NCI-H128 (cell line): ENCODE measurements around the gene UBE2H.
"Not testable (repeated sequence)": the region's sequence is repeated elsewhere in the genome, so short reads cannot be mapped to it uniquely, and the experiment has no call there.

ENCODE experiments used
- DNase-seq: peaks from one replicate; lab custom pipeline; 2025; ENCODE audit not compliant: unreplicated experiment; lab: John Stamatoyannopoulos, UW

Gene UBE2H

GRCh38 chr7:129909669-129910068, 43.1 kb downstream of the UBE2H start:
- no peak for DNase-seq

GRCh38 chr7:129908181-129908580, 44.6 kb downstream of the UBE2H start:
- DNase-seq, result no peak

GRCh38 chr7:129907122-129907736, 45.5 kb downstream of the UBE2H start:
- no peak for DNase-seq

GRCh38 chr7:129906700-129907099, 46.1 kb downstream of the UBE2H start:
- DNase-seq, result no peak

DNA sequence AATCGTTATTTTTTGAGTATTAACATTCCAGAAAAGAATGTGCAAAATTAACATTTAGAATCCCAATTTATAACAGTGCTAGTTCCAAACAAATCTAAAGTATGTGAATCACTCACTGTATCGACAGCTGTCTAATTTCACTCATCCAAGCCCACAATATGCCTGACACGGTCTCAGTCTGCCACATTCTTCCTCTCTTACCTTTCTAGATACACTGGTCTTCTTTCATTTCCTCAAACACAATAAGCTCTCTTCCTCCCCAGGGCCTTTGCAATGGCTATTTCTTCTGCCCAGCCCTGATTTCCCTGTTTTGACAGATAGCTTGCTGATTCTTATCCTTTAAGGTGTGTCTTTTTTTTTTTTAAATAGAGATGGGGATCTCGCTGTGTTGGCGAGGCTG, 48.8 kb downstream of the UBE2H start:
- no peak for DNase-seq

- DNase-seq, result no peak
Observed at GRCh38 chr7:129902788-129903422, 49.9 kb downstream of the UBE2H start.

GRCh38 chr7:129898502-129899160, 54.1 kb downstream of the UBE2H start:
- no peak for DNase-seq

DNA sequence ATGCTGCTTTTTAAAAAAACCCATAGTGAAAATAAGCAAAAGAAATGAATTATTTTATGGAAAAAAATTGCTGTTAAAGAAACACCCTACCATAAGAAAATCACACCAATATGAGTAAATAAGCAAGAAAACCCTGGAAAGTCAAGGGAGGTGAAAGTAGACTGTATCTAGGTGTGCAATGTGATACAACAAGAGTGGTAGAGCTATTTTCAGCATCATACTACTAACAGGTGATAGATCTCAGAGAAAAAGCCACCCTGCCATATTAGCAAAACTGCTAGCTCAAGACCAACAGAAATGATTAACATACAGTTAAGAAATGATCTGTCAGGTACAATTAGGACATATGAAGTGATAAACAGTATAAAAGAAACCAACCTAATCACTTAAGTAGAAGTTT, 54.8 kb downstream of the UBE2H start:
- no peak for DNase-seq

- no peak for DNase-seq
Observed at GRCh38 chr7:129896568-129897382, 56.0 kb downstream of the UBE2H start.

- not testable (repeated sequence) for DNase-seq
Observed at GRCh38 chr7:129894184-129894583, 58.6 kb downstream of the UBE2H start.

- DNase-seq, result no peak
Observed at GRCh38 chr7:129890090-129890489, 62.7 kb downstream of the UBE2H start.

GRCh38 chr7:129889133-129889844, 63.5 kb downstream of the UBE2H start:
- DNase-seq, result no peak

DNA sequence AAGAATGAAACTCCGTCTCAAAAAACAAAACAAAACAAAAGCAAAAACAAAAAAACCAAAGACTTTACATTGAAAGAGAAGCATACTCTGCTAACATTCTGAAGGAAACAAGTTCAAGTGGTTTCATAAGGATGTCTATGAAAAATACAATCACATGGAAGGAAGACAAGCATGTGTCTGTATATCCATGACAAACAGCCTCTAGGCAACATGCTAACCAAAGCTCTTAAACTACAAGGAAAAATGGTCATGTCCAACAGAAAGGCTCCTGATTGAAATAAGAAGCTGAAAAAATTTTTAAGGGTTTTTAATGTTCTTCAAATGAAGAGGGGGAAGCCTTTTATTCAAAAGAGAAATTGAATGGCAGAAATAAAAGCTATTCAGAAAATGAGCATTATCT, 64.9 kb downstream of the UBE2H start:
- no peak for DNase-seq

DNA sequence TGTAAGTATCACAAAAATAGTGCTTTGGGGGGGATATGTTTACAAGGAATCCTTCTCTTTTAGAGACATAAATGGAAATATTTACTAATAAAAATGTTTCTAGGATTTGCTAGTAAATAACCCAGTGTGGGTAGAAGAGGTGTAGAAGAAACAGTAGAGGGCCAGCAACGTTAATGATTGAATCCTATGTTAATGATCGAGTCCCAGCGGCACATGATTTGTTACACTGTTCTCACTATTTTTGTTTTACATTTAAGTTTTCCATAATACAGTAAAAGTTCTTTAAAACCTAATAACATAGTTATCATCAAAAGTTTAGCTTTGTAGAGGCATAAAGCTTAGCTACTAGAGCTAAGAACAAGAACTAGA, 66.0 kb downstream of the UBE2H start:
- no peak for DNase-seq

- DNase-seq, result no peak
Observed at GRCh38 chr7:129886167-129886817, 66.5 kb downstream of the UBE2H start.

DNA sequence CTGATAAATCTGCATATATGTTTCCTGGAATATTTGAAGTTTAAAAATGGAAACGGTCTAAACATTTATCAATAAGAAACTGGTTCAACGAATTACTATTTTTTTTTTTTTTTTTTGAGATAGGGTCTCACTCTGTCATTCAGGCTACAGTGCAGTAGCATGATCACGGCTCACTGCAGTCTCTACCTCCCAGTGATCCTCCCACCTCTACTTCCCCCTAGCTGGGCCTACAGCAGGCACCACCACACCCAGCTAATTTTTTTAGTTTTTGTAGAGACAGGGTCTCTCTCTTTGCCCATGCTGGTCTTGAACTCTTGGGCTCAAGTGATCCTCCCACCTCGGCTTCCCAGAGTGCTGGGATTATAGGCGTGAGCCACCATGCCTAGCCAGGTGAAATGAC, 68.3 kb downstream of the UBE2H start:
- no peak for DNase-seq

DNA sequence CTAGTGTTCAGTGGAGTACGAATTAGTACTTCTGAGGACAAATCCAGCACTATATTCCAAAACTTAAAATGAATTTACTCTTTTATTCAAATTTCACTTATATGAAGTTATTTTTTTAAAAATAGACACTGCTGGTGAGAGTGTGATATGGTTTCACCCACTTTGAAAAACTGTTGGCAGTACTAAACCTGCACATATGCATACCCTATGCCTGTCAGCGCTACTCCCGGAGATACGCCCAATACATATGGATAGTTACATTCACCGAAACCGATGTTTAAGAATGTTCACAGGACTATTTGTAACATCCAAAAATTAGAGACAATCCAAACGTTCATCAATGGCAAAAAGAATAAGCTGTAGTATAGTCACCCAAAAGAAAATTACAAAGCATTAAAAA, 69.6 kb downstream of the UBE2H start:
- DNase-seq, result no peak

- no peak for DNase-seq
Observed at GRCh38 chr7:129882531-129882930, 70.2 kb downstream of the UBE2H start.

DNA sequence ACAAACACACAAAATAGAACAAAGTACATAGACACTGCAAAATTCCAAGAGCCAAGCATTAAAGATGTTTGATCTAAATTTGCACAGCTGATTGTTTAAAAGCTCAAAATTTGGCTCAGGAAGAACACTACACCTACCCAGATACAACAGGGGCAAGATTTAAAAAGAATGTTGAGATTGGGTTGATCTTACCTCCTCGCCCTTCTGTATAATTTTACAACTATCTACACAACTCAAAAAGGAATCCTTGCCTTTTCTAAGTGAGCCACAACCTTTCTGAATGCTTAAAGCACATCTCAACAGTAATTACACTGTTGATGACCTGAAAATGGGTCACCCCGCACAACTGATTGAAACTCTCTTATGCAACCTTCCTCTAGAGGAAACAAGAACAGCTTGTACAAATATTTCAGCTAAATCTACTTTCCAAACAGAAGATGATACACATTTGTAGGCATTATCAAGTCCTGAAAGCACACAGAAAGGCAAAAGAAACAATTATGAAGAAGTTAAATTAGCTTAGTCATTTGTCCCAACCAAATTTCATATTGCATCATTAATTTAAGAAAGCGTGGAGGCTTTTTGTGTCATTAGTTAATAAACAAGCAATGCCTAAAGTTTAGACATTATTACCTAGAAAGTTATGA, 75.5 kb downstream of the UBE2H start:
- no peak for DNase-seq

DNA sequence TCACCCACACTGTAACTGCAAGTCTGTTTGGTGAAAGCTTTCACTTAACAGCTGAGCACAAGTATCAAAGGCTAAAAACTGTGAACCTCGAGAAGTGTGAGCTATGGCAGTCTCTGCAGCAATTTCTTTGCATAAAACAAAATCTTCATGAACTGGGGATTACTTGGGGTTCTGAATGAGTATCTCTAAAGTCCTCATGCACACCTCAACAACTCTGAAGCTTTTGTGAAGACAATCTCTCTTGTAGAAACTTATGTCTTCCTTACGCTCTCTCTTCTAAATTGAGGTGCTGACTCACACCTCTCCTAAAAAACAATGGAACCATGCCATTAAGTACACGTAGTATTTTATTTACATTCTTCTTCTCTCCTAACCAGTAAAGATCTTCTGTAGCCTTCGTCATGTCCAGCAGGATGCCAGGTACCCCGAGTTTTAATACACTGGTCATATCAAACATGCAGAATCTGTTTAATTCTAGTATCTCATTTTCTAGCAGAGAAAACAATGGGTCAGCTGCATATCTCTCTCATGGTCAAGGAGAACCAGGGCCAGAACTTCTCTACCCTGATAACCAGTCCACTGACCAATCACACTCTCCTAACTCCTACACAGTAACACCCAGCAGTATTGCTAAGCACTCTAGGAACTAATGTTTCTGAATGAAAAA, 76.9 kb downstream of the UBE2H start:
- DNase-seq, result no peak
